ENCODE data around the gene CAMSAP2. TPM values are rescaled to one million over a fixed set of nuclear protein-coding genes. Genes with fewer than 3 reads are reported as not detected.

Gene CAMSAP2
- total and polyA plus RNA-seq, 10 of the 15 experiments (the other 5 are each of a cell fraction or from before 2014, with no cell fraction given): 3.9 to 19.8 (median 8.0) TPM

- TF ChIP-seq BHLHE40 (IDR thresholded peaks at IDR 0.05; ENCODE audit: borderline replicate concordance in 1 of 2, low read depth in 2 of 2, low read length in 1 of 2) (peak; percentile 78), EED (IDR thresholded peaks at IDR 0.05; ENCODE audit: low read depth) (peak; percentile 93), LARP7 (IDR thresholded peaks at IDR 0.05) (0 out of 2 replicates have a peak, but pooled peaks have one; percentile 26), CBFB (IDR thresholded peaks at IDR 0.05; ENCODE audit: low read depth) (peak; percentile 73), NR2C1 (IDR thresholded peaks at IDR 0.05) (no peak), RELB (IDR thresholded peaks at IDR 0.05; ENCODE audit: low read depth) (peak; percentile 68), REST (IDR thresholded peaks at IDR 0.05; ENCODE audit: low read depth, low read length) (0 out of 2 replicates have a peak, but pooled peaks have one; percentile 31), IKZF1 (conservative IDR thresholded peaks at IDR 0.05) (peak; percentile 80), MLLT1 (IDR thresholded peaks at IDR 0.05) (peak; percentile 77), MTA2 (IDR thresholded peaks at IDR 0.05; ENCODE audit: low read depth) (peak; percentile 84), ATF7 (IDR thresholded peaks at IDR 0.05; ENCODE audit: low read depth) (no peak; the same call in none of the 2 replicates)
Measured at GRCh38 chr1:200869753-200870391, 131.2 kb downstream of the CAMSAP2 start (continued).

Data from GM12878 (cell line).